ENCODE measurements around the gene COPB2. TPM values are rescaled to one million over a fixed set of nuclear protein-coding genes. Genes with fewer than 3 reads are reported as not detected.
A peak's percentile ranks its signal among the peaks of the same experiment; 100 is the strongest.

COPB2 gene
- total RNA-seq, 1 donor from 2014 or later = 86.1 TPM

DNA sequence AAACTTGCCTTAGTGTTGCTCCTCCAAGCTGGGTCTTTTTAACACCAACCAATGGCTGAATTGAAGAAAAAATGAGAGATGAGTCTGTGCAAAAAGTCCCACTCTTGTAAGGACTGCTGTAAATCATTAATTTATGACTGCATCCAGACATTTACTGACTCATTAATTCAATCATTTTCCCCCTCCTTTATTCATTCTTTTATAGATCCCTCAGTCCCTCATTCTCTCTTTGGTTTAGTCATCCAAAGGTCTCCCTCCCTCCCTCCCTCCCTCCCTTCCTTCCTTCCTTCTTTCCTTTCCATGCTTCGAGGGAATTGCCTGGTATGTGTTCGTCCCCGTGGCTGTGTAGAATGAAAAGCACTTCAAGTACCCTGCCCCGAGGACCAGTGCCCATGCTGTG lies 80.9 kb downstream of the COPB2 start:
- H3K9me3 ChIP-seq (ENCODE audit: low read depth) = no peaks in the 10 kb centered on the region
- no peaks in the 10 kb centered on the region for H3K36me3 ChIP-seq
- H3K27ac Mint-ChIP-seq = no peak overlapping the region
- no peak overlapping the region for H3K4me2 ChIP-seq
- TF ChIP-seq, protein P1, sequence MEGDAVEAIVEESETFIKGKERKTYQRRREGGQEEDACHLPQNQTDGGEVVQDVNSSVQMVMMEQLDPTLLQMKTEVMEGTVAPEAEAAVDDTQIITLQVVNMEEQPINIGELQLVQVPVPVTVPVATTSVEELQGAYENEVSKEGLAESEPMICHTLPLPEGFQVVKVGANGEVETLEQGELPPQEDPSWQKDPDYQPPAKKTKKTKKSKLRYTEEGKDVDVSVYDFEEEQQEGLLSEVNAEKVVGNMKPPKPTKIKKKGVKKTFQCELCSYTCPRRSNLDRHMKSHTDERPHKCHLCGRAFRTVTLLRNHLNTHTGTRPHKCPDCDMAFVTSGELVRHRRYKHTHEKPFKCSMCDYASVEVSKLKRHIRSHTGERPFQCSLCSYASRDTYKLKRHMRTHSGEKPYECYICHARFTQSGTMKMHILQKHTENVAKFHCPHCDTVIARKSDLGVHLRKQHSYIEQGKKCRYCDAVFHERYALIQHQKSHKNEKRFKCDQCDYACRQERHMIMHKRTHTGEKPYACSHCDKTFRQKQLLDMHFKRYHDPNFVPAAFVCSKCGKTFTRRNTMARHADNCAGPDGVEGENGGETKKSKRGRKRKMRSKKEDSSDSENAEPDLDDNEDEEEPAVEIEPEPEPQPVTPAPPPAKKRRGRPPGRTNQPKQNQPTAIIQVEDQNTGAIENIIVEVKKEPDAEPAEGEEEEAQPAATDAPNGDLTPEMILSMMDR (IDR thresholded peaks at IDR 0.05) = no peak
- no peak for TF ChIP-seq EZH2phosphoT487 (IDR thresholded peaks at IDR 0.05)
- no peak for TF ChIP-seq EZH2 (IDR thresholded peaks at IDR 0.05)
- peaks cover 60% of the 10 kb centered on the region for H3K4me1 Mint-ChIP-seq
- H3K27me3 ChIP-seq = no peaks in the 10 kb centered on the region
- H3K27ac ChIP-seq = no peak overlapping the region
- H3K36me3 Mint-ChIP-seq = no peaks in the 10 kb centered on the region
- H2AFZ ChIP-seq (replicated peaks) = no peak overlapping the region
- peaks cover 8% of the 10 kb centered on the region for H3K4me1 ChIP-seq
- H3K27me3 Mint-ChIP-seq (ENCODE audit: insufficient read depth, low read depth) = peaks cover 11% of the 10 kb centered on the region
- no peaks in the 10 kb centered on the region for H3F3A ChIP-seq (ENCODE audit: low read depth)
- no peaks in the 10 kb centered on the region for H3K79me2 ChIP-seq (ENCODE audit: low read depth)
- DNase-seq (ENCODE audit: low spot score) = no peak
- no peak overlapping the region for H3K9ac ChIP-seq
- peak overlapping the region; percentile 19 for H3K4me3 Mint-ChIP-seq
- H3K4me3 ChIP-seq = no peak overlapping the region
- peaks cover 4% of the 10 kb centered on the region for H3K9me3 Mint-ChIP-seq
- H4K20me1 ChIP-seq (ENCODE audit: low read depth) = no peaks in the 10 kb centered on the region

DNA sequence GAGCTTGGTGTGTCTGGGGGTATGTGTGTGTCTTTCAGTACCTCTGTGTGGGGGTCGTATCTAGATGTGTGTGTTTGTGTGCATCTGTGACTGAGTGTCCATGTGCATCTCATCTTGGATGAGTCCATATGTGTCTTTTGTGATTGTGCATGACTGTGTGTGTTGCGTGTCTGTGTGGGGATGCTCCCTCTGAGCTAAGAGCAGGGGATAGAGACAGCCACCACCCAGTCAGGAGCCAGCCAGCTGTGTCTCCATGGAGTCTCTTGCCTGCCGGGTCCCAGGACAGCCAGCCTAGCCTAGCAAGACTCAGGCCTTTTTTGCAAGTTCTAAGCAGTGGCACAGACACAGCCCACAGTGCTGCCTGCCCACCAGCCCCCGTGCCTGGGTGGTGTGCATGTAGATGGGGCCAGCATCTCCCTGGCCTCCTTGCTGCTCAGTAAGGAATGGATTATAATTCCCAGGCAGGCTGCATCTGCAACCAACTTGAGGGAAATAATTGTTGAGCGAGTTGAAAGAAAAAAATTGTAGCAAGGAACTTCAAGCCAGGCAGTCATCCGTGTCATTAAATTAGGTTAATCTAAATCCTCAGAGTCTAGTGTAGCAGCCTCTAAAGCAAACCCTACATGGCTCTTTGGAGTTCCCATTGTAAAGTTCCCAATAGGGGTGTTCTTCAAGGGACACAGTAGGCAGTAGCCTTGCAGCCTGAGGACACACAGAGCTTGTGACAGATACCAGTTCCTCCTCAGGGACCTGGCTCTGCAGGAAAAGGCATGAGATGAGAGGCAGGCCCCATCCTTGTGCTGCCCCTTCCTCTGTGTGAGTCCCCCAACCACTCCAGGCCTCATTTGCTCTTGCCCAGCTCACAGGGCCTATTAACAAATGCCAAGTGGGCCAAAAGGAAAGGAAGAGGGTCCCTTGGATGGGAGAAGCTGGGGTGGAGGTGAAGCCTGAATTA lies 81.6 kb downstream of the COPB2 start:
- Histone ChIP-seq H2AFZ (replicated peaks) (no peak overlapping the region), H3K36me3 (no peaks in the 10 kb centered on the region), H4K20me1 (ENCODE audit: low read depth) (no peaks in the 10 kb centered on the region), H3K9ac (no peak overlapping the region), H3K4me1 (peaks cover 8% of the 10 kb centered on the region), H3F3A (ENCODE audit: low read depth) (no peaks in the 10 kb centered on the region), H3K4me3 (no peak overlapping the region), H3K79me2 (ENCODE audit: low read depth) (no peaks in the 10 kb centered on the region), H3K9me3 (ENCODE audit: low read depth) (no peaks in the 10 kb centered on the region), H3K27ac (no peak overlapping the region), H3K27me3 (no peaks in the 10 kb centered on the region), H3K4me2 (no peak overlapping the region)
- peak overlapping the region; percentile 71 for H3K4me3 Mint-ChIP-seq
- no peaks in the 10 kb centered on the region for H3K36me3 Mint-ChIP-seq
- H3K9me3 Mint-ChIP-seq = peaks cover 2% of the 10 kb centered on the region
- peak; percentile 19 for DNase-seq (ENCODE audit: low spot score)
- TF ChIP-seq, protein P1 (IDR thresholded peaks at IDR 0.05) = no peak
- TF ChIP-seq EZH2phosphoT487 (IDR thresholded peaks at IDR 0.05) (no peak), EZH2 (IDR thresholded peaks at IDR 0.05) (no peak)
- H3K27me3 Mint-ChIP-seq (ENCODE audit: insufficient read depth, low read depth) = peaks cover 11% of the 10 kb centered on the region
- peaks cover 55% of the 10 kb centered on the region for H3K4me1 Mint-ChIP-seq
- H3K27ac Mint-ChIP-seq = peak overlapping the region; percentile 89

Small RNA genes lying within 50 kb of the gene (small RNA-seq; reads per million reads assigned to genes)
- not detected for gene RF00026

Other genes with a start within 250 kb of the COPB2 start
- 54.3 and 85.8 TPM in 2 replicates for gene MRPS22, start 45.6 kb downstream of the COPB2 start, total RNA-seq (ENCODE audit: low replicate concordance)
- not detected in 2 replicates for gene RBP2, start 86.9 kb upstream of the COPB2 start, total RNA-seq (ENCODE audit: low replicate concordance)
- 4.0 and 11.5 TPM in 2 replicates for gene RBP1, start 150.1 kb upstream of the COPB2 start, total RNA-seq (ENCODE audit: low replicate concordance)